Measurements from ENCODE around the gene SUN5. TPM values are rescaled to one million over a fixed set of nuclear protein-coding genes. Genes with fewer than 3 reads are reported as not detected.

Gene SUN5
- total and polyA plus RNA-seq, 2 of the 8 experiments (the other 6 are each of a cell fraction or from before 2014, with no cell fraction given): not detected

GRCh38 chr20:33034901-33035492 lies 30.8 kb upstream of the SUN5 start:
- Histone ChIP-seq H3K9me3 (ENCODE audit: insufficient read depth in 2 of 2, low read depth in 1 of 2, low read length in 1 of 2) (no peaks in the 10 kb centered on the region), H3K36me3 (ENCODE audit: control insufficient read depth in 2 of 4, insufficient read depth in 4 of 4, low read length in 3 of 4) (no peaks in the 10 kb centered on the region)
- CTCF ChIA-PET (ENCODE audit: partially characterized antibody): interaction anchor here (1.7 kb wide), 1 partner anchor 40 kb away, joined by 4 read pairs; no protein-coding TSS in a partner anchor

More at GRCh38 chr20:33034901-33035492, 30.8 kb upstream of the SUN5 start:
- H4K91ac ChIP-seq (replicated peaks; ENCODE audit: insufficient read length, low read length): no peak overlapping the region
- no peaks in the 10 kb centered on the region for H3K4me1 ChIP-seq (replicated peaks in 1 of 4; ENCODE audit: control insufficient read depth in 3 of 4, insufficient read depth in 4 of 4, low read length in 3 of 4)
- no peak overlapping the region for H4K5ac ChIP-seq (ENCODE audit: insufficient read length, low read depth, low read length)
- WGBS, 2 experiments (ENCODE audit: extremely low coverage in 1 of 2, insufficient coverage in 1 of 2, insufficient read length in 1 of 2, insufficient replicate concordance in 2 of 2, low coverage in 1 of 2, low lambda C conversion rate in 2 of 2, missing lambda C conversion rate in 1 of 2): 92% methylated on average over 6 of the region's 6 CpGs; no CpG with 5 or more reads in 1 of the 2 experiments
- DNase-seq (ENCODE audit: low read depth in 1 of 2, low spot score in 2 of 2) (no peak), FAIRE-seq (no peak)
- H3K18ac ChIP-seq (ENCODE audit: extremely low read depth, low read length): no peak overlapping the region
- no peak overlapping the region for H3K4me2 ChIP-seq (ENCODE audit: insufficient read depth in 1 of 2, low read depth in 2 of 2, low read length in 2 of 2)
- no peak overlapping the region for H2BK20ac ChIP-seq (ENCODE audit: low read length)
- POLR2A ChIA-PET (ENCODE audit: partially characterized antibody): no interaction called here
- H3K27me3 ChIP-seq (replicated peaks in 1 of 4; ENCODE audit: control insufficient read depth in 3 of 4, extremely low read depth in 1 of 4, insufficient read depth in 3 of 4, low read length in 3 of 4): peaks cover 0 to 3% (median 0%) of the 10 kb centered on the region in 4 experiments; a peak in 1 of 7 replicates
- H2BK120ac ChIP-seq (replicated peaks; ENCODE audit: low read depth, low read length): no peak overlapping the region
- H3K14ac ChIP-seq (ENCODE audit: insufficient read length): no peak overlapping the region
- peaks cover 7% of the 10 kb centered on the region; the same call in 1 of the 2 replicates for H3K23me2 ChIP-seq (ENCODE audit: low read depth, low read length)
- no peak overlapping the region for H2BK5ac ChIP-seq (ENCODE audit: low read depth, low read length)
- no peak overlapping the region for H3K23ac ChIP-seq (ENCODE audit: insufficient read length)
- H2BK15ac ChIP-seq (ENCODE audit: low read length): no peak overlapping the region
- no peaks in the 10 kb centered on the region for H4K20me1 ChIP-seq (replicated peaks in 1 of 2; ENCODE audit: control insufficient read depth in 1 of 2, insufficient read depth in 2 of 2, low read length in 2 of 2)
- no peak overlapping the region for H3K4me3 ChIP-seq (ENCODE audit: extremely low read depth in 1 of 4, insufficient read depth in 2 of 4, low read depth in 3 of 4, low read length in 4 of 4)
- H2BK12ac ChIP-seq (ENCODE audit: low read depth, low read length): no peak overlapping the region
- H2AK5ac ChIP-seq (ENCODE audit: low read depth, low read length): no peak overlapping the region
- no peak overlapping the region for H2AFZ ChIP-seq (ENCODE audit: low read length)
- H4K8ac ChIP-seq (ENCODE audit: extremely low read depth, insufficient read depth, low read length): no peak overlapping the region; the same call in 1 of the 2 replicates
- H3K79me1 ChIP-seq (ENCODE audit: low read depth, low read length): no peaks in the 10 kb centered on the region
- H3K27ac ChIP-seq (ENCODE audit: low read depth, low read length): no peak overlapping the region
- H3K79me2 ChIP-seq (ENCODE audit: control insufficient read depth in 1 of 2, insufficient read depth in 2 of 2, low read length in 2 of 2): no peaks in the 10 kb centered on the region
- H3K4ac ChIP-seq (replicated peaks; ENCODE audit: insufficient read length, low read depth, low read length): no peak overlapping the region
- no peak overlapping the region for H3K56ac ChIP-seq (replicated peaks; ENCODE audit: insufficient read length, low read depth, low read length)
- H3K9ac ChIP-seq (replicated peaks in 1 of 4; ENCODE audit: extremely low read depth in 1 of 4, low read depth in 3 of 4, low read length in 3 of 4): no peak overlapping the region
